ENCODE measurements around the gene CAMTA1. TPM values are rescaled to one million over a fixed set of nuclear protein-coding genes. Genes with fewer than 3 reads are reported as not detected.

Gene CAMTA1
- total RNA-seq, 2 donors from 2014 or later, result 105 to 113 TPM

DNA sequence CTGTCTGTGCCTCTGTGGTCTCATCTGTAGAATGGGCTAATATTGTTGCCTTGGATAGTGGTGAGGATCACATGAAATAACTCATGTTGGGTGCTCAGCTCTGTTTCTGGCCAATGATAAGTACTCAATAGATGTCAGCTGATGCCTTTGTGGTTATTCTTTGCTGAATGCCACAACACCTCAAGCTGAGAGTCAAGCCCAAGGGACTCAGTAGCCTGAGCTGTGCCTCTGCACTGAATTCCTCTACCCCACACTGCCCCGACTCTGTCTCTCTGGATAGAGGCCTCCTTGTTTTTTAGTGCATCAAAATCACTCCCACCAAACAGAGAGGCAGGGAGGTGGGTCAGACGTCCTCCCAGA lies 789.8 kb downstream of the CAMTA1 start:
- DNase-seq (ENCODE audit: low spot score) (no peak), ATAC-seq (ENCODE audit: insufficient number of reproducible peaks, low FRiP score, low read depth) (no peak)
- Histone ChIP-seq H3K9me3 (no peaks in the 10 kb centered on the region), H3K27ac (peak overlapping the region in 1 of 2 donors; percentile 32), H3K4me3 (no peak overlapping the region), H3K36me3 (no peaks in the 10 kb centered on the region), H3K4me1 (ENCODE audit: control insufficient read depth in 1 of 2, low read depth in 2 of 2) (peaks cover 17 to 27% of the 10 kb centered on the region in 2 donors), H3K27me3 (replicated peaks; ENCODE audit: insufficient read depth) (no peaks in the 10 kb centered on the region)
- TF ChIP-seq, protein P1, sequence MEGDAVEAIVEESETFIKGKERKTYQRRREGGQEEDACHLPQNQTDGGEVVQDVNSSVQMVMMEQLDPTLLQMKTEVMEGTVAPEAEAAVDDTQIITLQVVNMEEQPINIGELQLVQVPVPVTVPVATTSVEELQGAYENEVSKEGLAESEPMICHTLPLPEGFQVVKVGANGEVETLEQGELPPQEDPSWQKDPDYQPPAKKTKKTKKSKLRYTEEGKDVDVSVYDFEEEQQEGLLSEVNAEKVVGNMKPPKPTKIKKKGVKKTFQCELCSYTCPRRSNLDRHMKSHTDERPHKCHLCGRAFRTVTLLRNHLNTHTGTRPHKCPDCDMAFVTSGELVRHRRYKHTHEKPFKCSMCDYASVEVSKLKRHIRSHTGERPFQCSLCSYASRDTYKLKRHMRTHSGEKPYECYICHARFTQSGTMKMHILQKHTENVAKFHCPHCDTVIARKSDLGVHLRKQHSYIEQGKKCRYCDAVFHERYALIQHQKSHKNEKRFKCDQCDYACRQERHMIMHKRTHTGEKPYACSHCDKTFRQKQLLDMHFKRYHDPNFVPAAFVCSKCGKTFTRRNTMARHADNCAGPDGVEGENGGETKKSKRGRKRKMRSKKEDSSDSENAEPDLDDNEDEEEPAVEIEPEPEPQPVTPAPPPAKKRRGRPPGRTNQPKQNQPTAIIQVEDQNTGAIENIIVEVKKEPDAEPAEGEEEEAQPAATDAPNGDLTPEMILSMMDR (IDR thresholded peaks at IDR 0.05), result no peak

- Histone ChIP-seq H3K36me3 (no peaks in the 10 kb centered on the region), H3K4me1 (ENCODE audit: control insufficient read depth in 1 of 2, low read depth in 2 of 2) (peaks cover 17 to 27% of the 10 kb centered on the region in 2 donors), H3K27me3 (replicated peaks; ENCODE audit: insufficient read depth) (no peaks in the 10 kb centered on the region), H3K4me3 (no peak overlapping the region), H3K9me3 (no peaks in the 10 kb centered on the region), H3K27ac (no peak overlapping the region)
- TF ChIP-seq, protein P1 (IDR thresholded peaks at IDR 0.05), result no peak
- DNase-seq (ENCODE audit: low spot score) (no peak), ATAC-seq (ENCODE audit: insufficient number of reproducible peaks, low FRiP score, low read depth) (no peak)
Observed at GRCh38 chr1:7576946-7577657, 791.8 kb downstream of the CAMTA1 start.

- DNase-seq (ENCODE audit: low spot score) (no peak), ATAC-seq (ENCODE audit: insufficient number of reproducible peaks, low FRiP score, low read depth) (no peak)
- Histone ChIP-seq H3K4me3 (no peak overlapping the region), H3K9me3 (no peaks in the 10 kb centered on the region), H3K4me1 (ENCODE audit: control insufficient read depth in 1 of 2, low read depth in 2 of 2) (peaks cover 10 to 18% of the 10 kb centered on the region in 2 donors), H3K27ac (no peak overlapping the region), H3K36me3 (no peaks in the 10 kb centered on the region), H3K27me3 (replicated peaks; ENCODE audit: insufficient read depth) (no peaks in the 10 kb centered on the region)
- TF ChIP-seq, protein P1 (IDR thresholded peaks at IDR 0.05), result no peak
Observed at GRCh38 chr1:7578206-7578605, 793.0 kb downstream of the CAMTA1 start.

GRCh38 chr1:7579016-7579415 lies 793.8 kb downstream of the CAMTA1 start:
- H3K27ac ChIP-seq, result no peak overlapping the region
- H3K27me3 ChIP-seq (replicated peaks; ENCODE audit: insufficient read depth), result no peaks in the 10 kb centered on the region
- ATAC-seq (ENCODE audit: insufficient number of reproducible peaks, low FRiP score, low read depth) (no peak), DNase-seq (ENCODE audit: low spot score) (no peak)
- H3K4me1 ChIP-seq (ENCODE audit: control insufficient read depth in 1 of 2, low read depth in 2 of 2), result peaks cover 2 to 10% of the 10 kb centered on the region in 2 donors
- TF ChIP-seq, protein P1 (IDR thresholded peaks at IDR 0.05), result no peak
- no peaks in the 10 kb centered on the region for H3K36me3 ChIP-seq
- no peak overlapping the region for H3K4me3 ChIP-seq
- no peaks in the 10 kb centered on the region for H3K9me3 ChIP-seq

GRCh38 chr1:7579831-7580804 lies 794.9 kb downstream of the CAMTA1 start:
- Histone ChIP-seq H3K9me3 (no peaks in the 10 kb centered on the region), H3K4me1 (ENCODE audit: control insufficient read depth in 1 of 2, low read depth in 2 of 2) (no peaks in the 10 kb centered on the region), H3K27ac (no peak overlapping the region), H3K27me3 (replicated peaks; ENCODE audit: insufficient read depth) (no peaks in the 10 kb centered on the region), H3K36me3 (no peaks in the 10 kb centered on the region), H3K4me3 (no peak overlapping the region)
- ATAC-seq (ENCODE audit: insufficient number of reproducible peaks, low FRiP score, low read depth), result no peak
- no peak for DNase-seq (ENCODE audit: low spot score)
- TF ChIP-seq, protein P1 (IDR thresholded peaks at IDR 0.05), result no peak
